CMK (cell line): ENCODE measurements around the gene CAB39.

Source experiments
- DNase-seq: peaks from one replicate; pipeline ENCODE4 v3.0.0-alpha.2; 2010; ENCODE audit warnings: low read depth

CAB39 gene

GRCh38 chr2:230863442-230864121 is 150.9 kb downstream of the CAB39 start:
- no peak for DNase-seq

- DNase-seq = no peak
Measured at GRCh38 chr2:230864122-230864604, 151.5 kb downstream of the CAB39 start.

- DNase-seq = peak; percentile 43
Measured at GRCh38 chr2:230864605-230865306, 152.1 kb downstream of the CAB39 start, which contains the start of gene ITM2C. ITM2C (plus strand) TSS chr2:230864942; CDS start chr2:230865026, 84 bp downstream.

GRCh38 chr2:230865307-230865765 is 152.7 kb downstream of the CAB39 start:
- DNase-seq = no peak

DNA sequence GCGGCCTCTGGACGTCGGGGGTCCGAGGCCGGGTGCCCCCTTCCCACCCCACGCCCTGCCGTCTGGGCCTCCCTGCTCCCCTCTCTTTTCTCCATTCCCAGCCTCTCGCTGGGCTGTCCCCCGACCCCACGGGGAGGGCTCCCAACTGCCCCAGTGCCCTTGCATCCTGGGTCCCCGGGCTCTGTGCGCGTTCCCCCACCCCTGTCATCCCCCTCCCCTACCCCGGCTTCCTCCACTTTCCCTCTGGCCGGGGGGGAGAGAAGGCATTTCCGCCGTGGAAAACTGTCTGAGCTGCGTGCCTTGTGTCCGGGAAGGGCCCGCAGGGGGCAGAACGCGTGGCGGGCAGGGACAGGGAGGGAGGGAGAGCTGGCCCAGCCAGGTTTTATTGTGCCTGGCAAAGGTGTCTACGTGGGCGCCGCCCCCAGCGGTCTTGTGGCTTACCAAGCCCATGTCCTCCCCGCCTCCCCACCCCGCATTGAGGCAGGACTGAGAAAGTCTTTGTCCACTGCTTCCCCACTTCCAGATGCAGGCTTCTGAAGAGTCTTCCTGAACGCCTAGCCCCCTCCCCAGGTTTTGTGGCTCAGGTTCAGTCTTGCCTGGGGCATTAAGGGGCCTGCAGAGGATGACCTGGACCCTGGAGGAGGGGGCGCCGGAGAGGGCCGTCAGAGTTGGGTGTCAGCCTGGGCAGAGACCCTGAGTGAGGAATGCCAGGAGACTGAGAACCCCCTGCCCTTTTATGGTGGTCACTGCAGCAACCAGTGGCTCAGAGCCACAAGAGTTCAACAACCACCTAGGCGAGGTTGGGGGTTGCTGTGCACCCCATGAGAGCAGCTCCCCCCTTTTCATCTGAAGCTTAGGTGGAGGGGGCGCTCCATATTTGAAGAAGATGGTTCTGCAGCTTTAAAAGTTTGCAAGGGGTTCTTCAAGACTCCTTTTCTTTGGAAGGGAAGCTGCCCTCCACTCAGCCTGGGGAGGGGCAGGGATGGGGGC is 153.4 kb downstream of the CAB39 start:
- no peak for DNase-seq

GRCh38 chr2:230866756-230867523 is 154.3 kb downstream of the CAB39 start:
- DNase-seq = no peak

DNA sequence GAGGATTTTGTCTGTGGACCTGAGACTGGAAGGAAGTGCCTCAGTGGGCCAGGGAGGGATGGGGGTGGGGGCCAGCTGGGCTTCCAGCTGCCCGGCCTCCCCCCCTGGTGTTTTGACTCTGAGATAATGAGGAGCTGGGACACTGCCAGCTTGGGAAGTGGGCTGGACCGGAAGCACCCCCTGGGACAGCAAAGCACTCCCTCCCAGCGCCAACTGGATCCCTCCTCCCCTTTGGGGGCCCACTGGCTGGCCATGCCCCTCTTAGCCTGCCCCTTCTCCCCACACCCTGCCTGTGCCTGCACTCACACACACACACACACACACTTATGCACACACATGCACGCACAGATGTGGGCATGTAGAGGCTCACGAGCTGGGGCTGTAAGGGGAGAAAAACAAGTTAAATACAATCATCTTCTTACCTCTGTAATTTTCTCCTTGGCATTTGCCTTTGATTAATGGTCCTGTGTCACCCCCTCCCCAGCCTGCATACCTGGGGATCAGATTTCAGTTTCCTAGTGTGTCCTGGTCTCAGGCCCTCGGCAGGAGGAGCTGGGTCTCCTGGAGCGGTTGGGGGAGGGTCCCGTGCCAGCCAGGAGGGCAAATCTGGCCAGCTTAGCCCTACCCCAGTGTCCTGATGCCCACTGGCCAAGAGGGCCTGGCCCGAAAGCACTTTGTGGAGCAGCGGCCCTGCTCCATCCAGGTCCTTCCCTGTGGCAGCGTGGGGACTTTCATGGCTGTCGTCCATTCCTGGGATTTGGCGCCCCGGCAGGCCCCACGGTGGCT is 155.7 kb downstream of the CAB39 start:
- no peak for DNase-seq

GRCh38 chr2:230868947-230869913 is 156.6 kb downstream of the CAB39 start:
- no peak for DNase-seq

GRCh38 chr2:230869914-230870543 is 157.4 kb downstream of the CAB39 start:
- no peak for DNase-seq
